Vagina (tissue), 2 donors: ENCODE measurements around the gene CDKN2B-AS1. TPM values are rescaled to one million over a fixed set of nuclear protein-coding genes. Genes with fewer than 3 reads are reported as not detected.
A peak's percentile ranks its signal among the peaks of the same experiment; 100 is the strongest.

ENCODE experiments used
- DNase-seq, 2 donors: peaks; one replicate each; pipeline ENCODE4 v3.0.0-alpha.2; 2017; ENCODE audit errors: extremely low spot score in 2 of 2
- H3K27ac ChIP-seq: fragments of 200-600 bp; sonication (generic); one replicate; pipeline ENCODE4 v1.5.1; 2019
- H3K27me3 ChIP-seq: fragments of 200-600 bp; sonication (generic); one replicate; pipeline ENCODE4 v1.5.1; 2019
- H3K36me3 ChIP-seq, 2 donors: fragments of 200-600 bp; sonication (generic); one replicate each; pipeline ENCODE4 v1.5.1; 2017 to 2019
- H3K4me1 ChIP-seq: fragments of 200-600 bp; sonication (generic); one replicate; pipeline ENCODE4 v1.5.1; 2019
- H3K4me3 ChIP-seq, 2 donors: fragments of 200-600 bp; sonication (generic); 1 replicate in 1 of 2; 2 replicates in 1 of 2; pipeline ENCODE4 v1.5.1; 2016 to 2019
- H3K9me3 ChIP-seq: fragments of 200-600 bp; sonication (generic); one replicate; pipeline ENCODE4 v1.5.1; 2019
- POLR2A ChIP-seq, 2 donors: fragments of 450-650 bp; IDR thresholded peaks; one replicate each; pipeline ENCODE4 v1.6.1; 2017; ENCODE audit warnings: antibody characterized with exemption in 2 of 2, mild to moderate bottlenecking in 2 of 2, moderate library complexity in 2 of 2
- POLR2AphosphoS5 ChIP-seq, 2 donors: sonication (generic); formaldehyde crosslinking; IDR thresholded peaks; one replicate each; pipeline ENCODE4 v1.9.0; 2017; ENCODE audit warnings: antibody characterized with exemption in 2 of 2, mild to moderate bottlenecking in 2 of 2, low read depth in 1 of 2; ENCODE audit not compliant: insufficient read depth in 1 of 2
- intact Hi-C: fragments of 100-400 bp; cut with DNase I; formaldehyde crosslinking; loops from one replicate; pipeline ENCODE4 v1.15.1; 2023
- total RNA-seq: library from RNA; depleted of rRNA; stranded (reverse); fragments of >200 nt; gene quantifications from one replicate; pipeline ENCODE4 v1.2.3, GENCODE V29; 2016
- TF ChIP-seq, protein P1 (sequence below), 3 experiments: fragments of 450-650 bp in 2 of 3; fragments of 200-600 bp in 1 of 3; sonication (generic) in 1 of 3; IDR thresholded peaks; one replicate each; pipeline ENCODE4 v1.5.1; 2017 to 2019; ENCODE audit warnings: antibody characterized with exemption in 3 of 3, mild to moderate bottlenecking in 2 of 3, moderate library complexity in 2 of 3

The CDKN2B-AS1 gene
- total RNA-seq, 1 donor from 2014 or later = 5.9 TPM

DNA sequence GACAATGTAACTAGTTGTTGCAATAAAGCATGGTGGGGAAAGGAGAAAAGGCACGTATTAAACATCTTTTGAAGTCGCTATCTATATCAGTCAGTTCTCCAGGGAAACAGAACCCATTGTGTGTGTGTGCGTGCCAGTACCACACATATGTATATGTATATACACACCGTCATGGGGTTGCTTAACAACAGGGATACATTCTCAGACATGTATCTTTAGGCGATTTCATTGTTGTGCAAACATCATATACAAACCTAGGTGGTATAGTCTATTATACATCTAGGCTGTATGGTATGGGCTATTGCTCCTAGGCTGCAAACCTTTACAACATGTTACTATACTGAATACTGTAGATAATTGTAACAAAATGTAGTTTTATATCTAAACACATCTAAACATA is 2.3 kb downstream of the CDKN2B-AS1 start:
- intact Hi-C loops = no loop called here
- no peaks in the 10 kb centered on the region for H3K36me3 ChIP-seq
- TF ChIP-seq POLR2A (IDR thresholded peaks at IDR 0.05) (no peak), POLR2AphosphoS5 (IDR thresholded peaks at IDR 0.05; ENCODE audit: insufficient read depth in 1 of 2, low read depth in 1 of 2) (no peak)
- TF ChIP-seq, protein P1, sequence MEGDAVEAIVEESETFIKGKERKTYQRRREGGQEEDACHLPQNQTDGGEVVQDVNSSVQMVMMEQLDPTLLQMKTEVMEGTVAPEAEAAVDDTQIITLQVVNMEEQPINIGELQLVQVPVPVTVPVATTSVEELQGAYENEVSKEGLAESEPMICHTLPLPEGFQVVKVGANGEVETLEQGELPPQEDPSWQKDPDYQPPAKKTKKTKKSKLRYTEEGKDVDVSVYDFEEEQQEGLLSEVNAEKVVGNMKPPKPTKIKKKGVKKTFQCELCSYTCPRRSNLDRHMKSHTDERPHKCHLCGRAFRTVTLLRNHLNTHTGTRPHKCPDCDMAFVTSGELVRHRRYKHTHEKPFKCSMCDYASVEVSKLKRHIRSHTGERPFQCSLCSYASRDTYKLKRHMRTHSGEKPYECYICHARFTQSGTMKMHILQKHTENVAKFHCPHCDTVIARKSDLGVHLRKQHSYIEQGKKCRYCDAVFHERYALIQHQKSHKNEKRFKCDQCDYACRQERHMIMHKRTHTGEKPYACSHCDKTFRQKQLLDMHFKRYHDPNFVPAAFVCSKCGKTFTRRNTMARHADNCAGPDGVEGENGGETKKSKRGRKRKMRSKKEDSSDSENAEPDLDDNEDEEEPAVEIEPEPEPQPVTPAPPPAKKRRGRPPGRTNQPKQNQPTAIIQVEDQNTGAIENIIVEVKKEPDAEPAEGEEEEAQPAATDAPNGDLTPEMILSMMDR (IDR thresholded peaks at IDR 0.05) = no peak
- peaks cover 11% of the 10 kb centered on the region for H3K4me1 ChIP-seq
- H3K4me3 ChIP-seq = no peak overlapping the region
- DNase-seq = no peak
- H3K27ac ChIP-seq = no peak overlapping the region
- no peaks in the 10 kb centered on the region for H3K9me3 ChIP-seq
- no peaks in the 10 kb centered on the region for H3K27me3 ChIP-seq

DNA sequence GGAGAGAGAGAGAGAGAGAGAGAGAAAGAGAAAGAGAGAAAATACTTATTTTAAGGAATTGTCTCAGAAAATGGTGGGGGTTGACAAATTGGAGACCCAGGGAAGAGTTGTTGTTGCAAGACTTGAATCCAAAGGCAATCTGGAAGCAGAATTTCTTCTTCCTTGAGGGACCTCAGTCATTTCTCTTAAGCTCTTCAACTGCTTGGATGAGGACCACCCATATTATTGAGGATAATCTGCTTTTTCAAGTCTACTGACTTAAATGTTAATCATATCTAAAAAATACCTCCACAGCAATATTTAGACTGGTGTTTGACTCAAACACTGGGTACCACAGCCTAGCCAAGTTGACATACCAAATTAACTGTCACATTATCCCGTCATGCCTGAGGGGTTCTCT is 2.9 kb downstream of the CDKN2B-AS1 start:
- intact Hi-C loops = no loop called here
- TF ChIP-seq POLR2AphosphoS5 (IDR thresholded peaks at IDR 0.05; ENCODE audit: insufficient read depth in 1 of 2, low read depth in 1 of 2) = no peak
- TF ChIP-seq, protein P1 (IDR thresholded peaks at IDR 0.05) = no peak
- no peaks in the 10 kb centered on the region for H3K27me3 ChIP-seq
- DNase-seq = no peak
- no peaks in the 10 kb centered on the region for H3K9me3 ChIP-seq
- H3K36me3 ChIP-seq = no peaks in the 10 kb centered on the region
- no peak overlapping the region for H3K4me3 ChIP-seq
- H3K4me1 ChIP-seq = peaks cover 11% of the 10 kb centered on the region
- no peak overlapping the region for H3K27ac ChIP-seq

DNA sequence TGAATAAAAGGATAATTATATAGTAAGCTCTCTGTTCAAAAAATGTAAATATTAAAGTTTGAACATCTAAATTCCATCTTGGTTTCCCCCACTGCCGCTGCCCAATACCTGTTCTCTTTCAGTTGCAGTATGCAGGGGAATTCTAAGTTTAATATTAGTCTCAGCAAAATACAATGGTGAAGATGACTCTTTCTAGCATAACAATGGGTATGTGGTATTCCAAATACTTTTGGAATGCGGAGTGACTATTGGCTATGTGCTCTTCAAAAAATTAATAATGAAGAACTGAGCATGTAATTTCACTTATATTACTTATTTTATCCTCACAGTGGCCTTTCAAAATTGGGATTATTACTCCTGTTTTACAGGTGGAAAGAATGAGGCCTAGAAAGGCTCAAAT is 3.4 kb downstream of the CDKN2B-AS1 start:
- H3K36me3 ChIP-seq = no peaks in the 10 kb centered on the region
- no peak overlapping the region for H3K4me3 ChIP-seq
- no peaks in the 10 kb centered on the region for H3K9me3 ChIP-seq
- intact Hi-C loops = no loop called here
- H3K27ac ChIP-seq = no peak overlapping the region
- H3K27me3 ChIP-seq = no peaks in the 10 kb centered on the region
- peaks cover 11% of the 10 kb centered on the region for H3K4me1 ChIP-seq
- no peak for DNase-seq
- no peak for TF ChIP-seq POLR2A (IDR thresholded peaks at IDR 0.05)
- no peak for TF ChIP-seq POLR2AphosphoS5 (IDR thresholded peaks at IDR 0.05; ENCODE audit: insufficient read depth in 1 of 2, low read depth in 1 of 2)
- TF ChIP-seq, protein P1 (IDR thresholded peaks at IDR 0.05) = no peak

DNA sequence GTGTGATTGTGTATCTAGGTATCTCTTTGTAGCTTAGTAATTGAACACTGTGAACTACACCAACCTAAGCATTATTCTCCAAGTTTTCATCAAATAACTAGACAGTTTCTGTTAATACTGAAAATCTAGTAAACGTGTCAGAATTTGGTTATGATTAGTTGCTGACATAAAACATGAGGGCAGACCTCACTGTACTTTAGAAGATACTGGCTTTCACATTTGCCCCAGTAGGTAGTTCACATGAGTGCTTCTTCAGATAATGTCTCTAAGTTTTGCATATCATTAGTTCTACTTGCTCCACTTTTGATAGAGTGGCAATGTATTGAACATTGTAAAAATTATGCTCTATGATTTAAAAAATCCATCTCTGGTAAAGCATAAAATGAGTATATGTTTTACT is 7.4 kb downstream of the CDKN2B-AS1 start:
- Histone ChIP-seq H3K36me3 (peaks cover 0 to 14% of the 10 kb centered on the region in 2 donors), H3K9me3 (no peaks in the 10 kb centered on the region), H3K27ac (no peak overlapping the region), H3K4me3 (no peak overlapping the region), H3K27me3 (no peaks in the 10 kb centered on the region), H3K4me1 (peaks cover 6% of the 10 kb centered on the region)
- intact Hi-C loops = no loop called here
- TF ChIP-seq, protein P1 (IDR thresholded peaks at IDR 0.05) = no peak
- TF ChIP-seq POLR2A (IDR thresholded peaks at IDR 0.05) (no peak), POLR2AphosphoS5 (IDR thresholded peaks at IDR 0.05; ENCODE audit: insufficient read depth in 1 of 2, low read depth in 1 of 2) (no peak)
- no peak for DNase-seq

DNA sequence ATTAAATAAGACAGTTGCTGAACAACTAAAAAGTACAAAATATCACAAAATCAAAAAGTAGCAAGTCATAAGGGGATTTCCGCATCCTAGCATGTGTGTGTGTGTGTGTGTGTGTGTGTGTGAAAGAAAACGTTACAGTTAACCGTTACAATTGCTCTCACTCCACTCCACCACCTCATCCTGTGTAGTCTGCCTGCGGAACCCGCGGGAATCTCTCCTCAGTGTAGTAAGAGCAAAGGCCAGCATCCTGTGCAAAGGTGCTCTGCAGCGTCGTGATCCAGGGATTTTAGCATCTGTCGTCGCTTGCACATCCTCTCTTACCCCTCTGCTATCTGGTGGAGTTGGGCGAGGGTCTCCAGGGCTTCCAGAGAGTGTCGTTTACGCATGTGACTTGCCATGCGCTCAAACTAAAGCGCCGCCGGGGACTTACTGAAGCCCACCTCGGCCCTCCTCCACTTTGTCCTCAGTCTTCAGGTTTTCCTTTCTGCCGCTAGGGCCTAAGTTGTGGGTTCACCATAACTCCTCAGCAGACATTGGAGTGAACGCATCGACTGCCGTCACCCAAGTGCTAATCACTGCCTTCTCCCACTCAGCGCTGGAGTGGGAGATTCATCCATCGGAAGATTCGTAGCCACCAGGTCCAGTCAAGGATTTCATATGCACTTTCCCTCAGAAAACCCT is 10.6 kb downstream of the CDKN2B-AS1 start:
- TF ChIP-seq, protein P1 (IDR thresholded peaks at IDR 0.05) = no peak
- TF ChIP-seq POLR2AphosphoS5 (IDR thresholded peaks at IDR 0.05; ENCODE audit: insufficient read depth in 1 of 2, low read depth in 1 of 2) (no peak), POLR2A (IDR thresholded peaks at IDR 0.05) (no peak)
- H3K4me1 ChIP-seq = peaks cover 26% of the 10 kb centered on the region
- H3K36me3 ChIP-seq = peaks cover 0 to 14% of the 10 kb centered on the region in 2 donors
- no peak for DNase-seq
- H3K9me3 ChIP-seq = no peaks in the 10 kb centered on the region
- H3K27me3 ChIP-seq = no peaks in the 10 kb centered on the region
- intact Hi-C loops = no loop called here
- H3K27ac ChIP-seq = no peak overlapping the region
- peak overlapping the region in 1 of 2 donors; percentile 17 for H3K4me3 ChIP-seq
